GM12878 (cell line): ENCODE measurements around the gene ZNF22. TPM values are rescaled to one million over a fixed set of nuclear protein-coding genes. Genes with fewer than 3 reads are reported as not detected.

Experiments
- EED ChIP-seq: sonication (generic); IDR thresholded peaks from 2 replicates; pipeline ENCODE4 v1.6.1; 2016; ENCODE audit warnings: antibody characterized with exemption, low read depth
- NFXL1 ChIP-seq: fragments of 450-650 bp; IDR thresholded peaks from 2 replicates; pipeline ENCODE4 v1.6.1; 2017; ENCODE audit warnings: antibody characterized with exemption, mild to moderate bottlenecking, borderline replicate concordance
- PAX8 ChIP-seq: fragments of 450-650 bp; IDR thresholded peaks from 2 replicates; pipeline ENCODE4 v1.6.1; 2017; ENCODE audit warnings: mild to moderate bottlenecking, moderate library complexity
- POLR2AphosphoS2 ChIP-seq: IDR thresholded peaks from 2 replicates; pipeline ENCODE4 v1.6.1; 2011; ENCODE audit warnings: low read depth, mild to moderate bottlenecking, low read length, improper control_type of control experiment, moderate library complexity
- RUNX3 ChIP-seq: IDR thresholded peaks from 2 replicates; pipeline ENCODE4 v1.6.1; 2012; ENCODE audit warnings: low read length, inconsistent platforms
- SMAD1 ChIP-seq: fragments of 450-650 bp; IDR thresholded peaks from 2 replicates; pipeline ENCODE4 v1.6.1; 2018; ENCODE audit warnings: mild to moderate bottlenecking, low read depth; ENCODE audit not compliant: partially characterized antibody
- SPI1 ChIP-seq: IDR thresholded peaks from 2 replicates; pipeline ENCODE4 v1.6.1; 2011; ENCODE audit warnings: low read depth, mild to moderate bottlenecking, low read length, moderate library complexity, borderline replicate concordance; ENCODE audit not compliant: insufficient read depth
- SREBF1 ChIP-seq: IDR thresholded peaks from 2 replicates; pipeline ENCODE4 v1.6.1; 2012; ENCODE audit warnings: mild to moderate bottlenecking, low read length
- SUZ12 ChIP-seq: fragments of 200-600 bp; sonication (generic); IDR thresholded peaks from one replicate; pipeline ENCODE4 v1.6.1; 2018; ENCODE audit warnings: antibody characterized with exemption, mild to moderate bottlenecking; ENCODE audit not compliant: unreplicated experiment
- TAF1 ChIP-seq: IDR thresholded peaks from 2 replicates; pipeline ENCODE4 v1.6.1; 2011; ENCODE audit warnings: mild to moderate bottlenecking, low read depth, low read length, borderline replicate concordance
- ZZZ3 ChIP-seq: IDR thresholded peaks from 2 replicates; pipeline ENCODE4 v1.6.1; 2011; ENCODE audit warnings: low read depth; ENCODE audit not compliant: control insufficient read depth, insufficient read length
- polyA plus RNA-seq, 11 experiments: library from polyadenylated mRNA; depleted of rRNA in 4 of 11; unstranded in 6 of 11; stranded (reverse) in 5 of 11; fragments of >200 nt; fragmentation: Nextera tagmentation in 4 of 11; fragmentation: Illumina TruSeq in 1 of 11; extraction: Ambion mirVana in 4 of 11; extraction: Trizol in 1 of 11; gene quantifications; 1 replicate in 1 of 11; 2 replicates in 10 of 11; pipeline versions ENCODE4 v1.2.1 to v1.2.3, GENCODE V29; 2011 to 2016; ENCODE audit warnings: inconsistent platforms in 2 of 11, missing spikeins in 2 of 11, low read depth in 1 of 11
- total RNA-seq, 4 experiments: library from RNA; depleted of rRNA in 3 of 4; stranded (reverse); fragments of >200 nt in 3 of 4; fragmentation: Illumina TruSeq in 1 of 4; extraction: Trizol in 1 of 4; gene quantifications; 2 replicates each; pipeline versions ENCODE4 v1.2.1 to v1.2.3, GENCODE V29; 2013 to 2021
- TF ChIP-seq, protein P1 (sequence below): fragments of 450-650 bp; IDR thresholded peaks from 2 replicates; pipeline ENCODE4 v1.6.1; 2014; ENCODE audit warnings: mild to moderate bottlenecking

The ZNF22 gene
- total and polyA plus RNA-seq, 10 of the 15 experiments (the other 5 are each of a cell fraction or from before 2014, with no cell fraction given): 31.1 to 74.4 (median 43.8) TPM

DNA sequence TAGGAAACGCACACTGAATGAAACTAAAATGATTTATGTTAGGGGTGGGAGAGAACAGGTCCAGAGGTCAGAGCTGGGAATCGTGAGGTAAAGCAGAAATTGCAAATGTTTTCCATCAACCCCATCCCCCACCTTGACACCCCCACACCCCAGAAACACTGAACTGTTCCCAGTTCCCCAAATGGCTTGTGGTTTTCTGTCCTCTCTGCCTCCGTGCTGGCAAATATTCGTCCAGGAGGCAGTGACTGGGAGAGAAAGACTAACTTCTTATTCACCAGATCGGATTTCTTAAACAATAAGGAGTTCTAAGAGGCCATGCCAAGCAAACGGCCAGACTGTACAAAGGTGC lies 41.9 kb upstream of the ZNF22 start (continued):
- peak; percentile 65; the same call in 1 of the 2 replicates for TF ChIP-seq SPI1
- no peak for TF ChIP-seq SMAD1
- TF ChIP-seq RUNX3: peak; percentile 67
- no peak for TF ChIP-seq SREBF1
- no peak for TF ChIP-seq ZZZ3
- no peak for TF ChIP-seq TAF1
- TF ChIP-seq NFXL1: no peak
- TF ChIP-seq PAX8: no peak
- TF ChIP-seq, protein P1, sequence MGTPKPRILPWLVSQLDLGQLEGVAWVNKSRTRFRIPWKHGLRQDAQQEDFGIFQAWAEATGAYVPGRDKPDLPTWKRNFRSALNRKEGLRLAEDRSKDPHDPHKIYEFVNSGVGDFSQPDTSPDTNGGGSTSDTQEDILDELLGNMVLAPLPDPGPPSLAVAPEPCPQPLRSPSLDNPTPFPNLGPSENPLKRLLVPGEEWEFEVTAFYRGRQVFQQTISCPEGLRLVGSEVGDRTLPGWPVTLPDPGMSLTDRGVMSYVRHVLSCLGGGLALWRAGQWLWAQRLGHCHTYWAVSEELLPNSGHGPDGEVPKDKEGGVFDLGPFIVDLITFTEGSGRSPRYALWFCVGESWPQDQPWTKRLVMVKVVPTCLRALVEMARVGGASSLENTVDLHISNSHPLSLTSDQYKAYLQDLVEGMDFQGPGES: no peak
- no peak for TF ChIP-seq EED
- TF ChIP-seq SUZ12: no peak
- TF ChIP-seq POLR2AphosphoS2: no peak
